ENCODE data around the gene PORCN.
A peak's percentile ranks its signal among the peaks of the same experiment; 100 is the strongest.

Gene PORCN

DNA sequence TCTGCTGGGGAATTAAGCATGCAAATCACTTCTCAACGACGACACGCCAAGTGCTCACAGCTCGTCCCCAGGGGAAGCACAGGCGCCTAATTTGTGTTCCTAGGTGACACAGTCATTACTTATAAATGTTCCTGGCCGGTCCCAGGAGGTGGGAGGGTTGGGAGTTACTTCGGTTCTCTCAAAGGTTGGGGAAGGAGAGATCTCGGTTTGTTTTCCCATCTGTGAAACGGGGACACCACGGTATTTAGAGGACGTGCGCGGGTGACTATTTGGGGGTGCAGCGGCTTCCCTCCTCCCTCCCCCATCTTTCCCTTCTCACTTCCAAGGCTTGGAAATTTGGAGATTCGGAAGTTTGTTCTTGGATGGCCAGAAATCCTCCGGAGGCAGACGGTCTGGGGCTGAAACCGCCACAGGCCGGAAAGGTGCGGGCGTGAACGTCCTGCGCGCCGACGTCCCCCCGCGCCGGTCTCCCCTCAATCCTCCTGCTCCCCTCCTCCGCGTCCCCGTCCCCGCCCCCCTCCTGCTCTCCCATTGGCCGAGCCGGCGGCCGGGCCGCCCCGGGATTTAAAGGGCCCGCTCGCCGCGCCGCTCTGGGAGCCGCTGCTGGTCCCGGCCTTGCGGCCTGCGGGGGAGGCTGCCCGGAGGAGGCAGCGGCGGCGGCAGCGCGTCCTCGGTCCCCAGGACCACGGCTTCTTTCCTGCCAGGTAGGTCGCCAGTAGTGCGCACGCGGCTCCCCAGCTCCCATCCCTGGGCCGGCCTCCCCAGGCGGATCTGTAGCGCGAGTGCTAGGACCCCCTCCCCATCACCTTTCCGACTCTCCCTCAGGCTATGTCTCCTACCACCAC lies at the start of gene PORCN:
TSS of gene PORCN (plus strand) at position 593 of the 845 bp plus-strand sequence. CDS start 829 bp downstream, outside the sequence.
- DNase-seq (ENCODE audit: low read depth): peak; percentile 40

DNA sequence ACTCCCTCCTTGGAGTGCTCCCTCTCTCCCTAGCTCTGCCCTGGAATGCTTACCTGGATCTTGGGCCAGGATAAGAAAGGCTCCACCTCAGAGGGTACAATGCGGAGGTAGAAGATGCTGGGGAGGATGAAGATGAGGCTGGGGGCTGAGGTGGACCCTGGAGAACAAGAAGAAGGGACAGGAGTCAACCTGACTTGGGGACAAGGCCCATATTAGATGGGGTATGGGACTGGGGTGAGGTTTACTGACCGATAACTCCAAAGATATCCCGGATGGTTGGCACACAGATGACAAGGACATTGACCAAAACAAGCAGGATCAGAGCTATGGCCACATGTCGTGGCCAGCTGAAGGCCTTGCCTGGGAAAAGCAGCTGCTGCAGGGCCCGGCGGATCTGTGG lies 49.3 kb upstream of the PORCN start:
- no peak for DNase-seq (ENCODE audit: low read depth)

DNA sequence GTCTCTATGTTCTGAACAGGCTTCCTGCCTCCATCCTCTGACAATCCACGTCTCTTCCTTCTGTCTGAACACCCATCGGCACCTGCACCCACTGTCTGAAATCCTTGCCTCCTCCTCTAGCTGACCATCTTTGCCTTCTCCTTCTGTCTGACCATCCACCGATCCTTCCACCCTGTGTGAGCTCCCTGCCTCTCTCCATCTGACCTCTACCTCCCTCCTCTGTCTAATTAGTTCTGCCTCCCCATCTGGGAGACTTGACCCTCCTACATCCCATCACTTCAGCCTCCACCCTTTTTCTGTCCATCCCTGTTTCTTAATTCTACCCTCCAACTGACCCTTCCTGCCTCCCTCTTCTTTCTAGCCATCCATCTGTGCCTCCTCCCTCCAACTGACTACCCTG lies 48.8 kb upstream of the PORCN start:
- DNase-seq (ENCODE audit: low read depth): no peak

DNA sequence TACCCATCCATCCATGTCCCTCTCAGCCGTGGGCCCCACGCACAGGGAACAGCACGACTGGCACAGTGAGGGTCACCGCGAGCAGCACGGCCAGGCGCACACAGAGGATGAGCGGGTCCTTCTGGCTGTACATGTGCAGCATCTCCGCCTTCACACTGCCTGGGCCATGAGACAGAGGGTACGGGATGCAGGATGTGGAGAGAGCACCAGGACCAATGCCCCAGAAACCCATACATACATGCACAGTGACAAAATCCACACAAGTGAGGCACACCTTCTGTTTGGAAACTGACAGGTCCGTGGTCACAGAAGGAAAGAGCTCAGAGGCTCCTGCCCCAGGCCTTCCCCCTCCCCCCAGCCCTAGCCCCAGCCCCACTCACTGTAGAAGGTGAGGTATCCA lies 48.2 kb upstream of the PORCN start:
- no peak for DNase-seq (ENCODE audit: low read depth)

DNA sequence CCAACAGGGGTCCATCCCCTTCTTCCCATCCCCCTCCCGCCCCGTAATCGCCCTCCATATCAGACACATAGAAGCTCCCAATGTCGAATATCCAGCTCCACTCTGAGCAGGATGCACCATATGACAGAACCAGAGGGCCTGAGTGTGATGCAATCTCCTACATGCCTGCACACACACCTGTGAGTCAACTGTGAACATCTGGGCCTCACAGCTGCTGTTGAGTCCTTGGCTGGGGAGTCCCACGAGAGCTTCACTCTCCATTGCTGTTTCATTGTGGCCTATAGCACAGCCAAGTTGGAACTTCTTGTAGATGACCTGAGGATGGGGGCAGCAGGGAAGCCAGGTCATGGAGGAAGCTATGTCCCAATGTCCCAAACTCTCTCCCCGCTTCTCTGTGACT lies 47.0 kb upstream of the PORCN start:
- DNase-seq (ENCODE audit: low read depth): peak; percentile 1

DNA sequence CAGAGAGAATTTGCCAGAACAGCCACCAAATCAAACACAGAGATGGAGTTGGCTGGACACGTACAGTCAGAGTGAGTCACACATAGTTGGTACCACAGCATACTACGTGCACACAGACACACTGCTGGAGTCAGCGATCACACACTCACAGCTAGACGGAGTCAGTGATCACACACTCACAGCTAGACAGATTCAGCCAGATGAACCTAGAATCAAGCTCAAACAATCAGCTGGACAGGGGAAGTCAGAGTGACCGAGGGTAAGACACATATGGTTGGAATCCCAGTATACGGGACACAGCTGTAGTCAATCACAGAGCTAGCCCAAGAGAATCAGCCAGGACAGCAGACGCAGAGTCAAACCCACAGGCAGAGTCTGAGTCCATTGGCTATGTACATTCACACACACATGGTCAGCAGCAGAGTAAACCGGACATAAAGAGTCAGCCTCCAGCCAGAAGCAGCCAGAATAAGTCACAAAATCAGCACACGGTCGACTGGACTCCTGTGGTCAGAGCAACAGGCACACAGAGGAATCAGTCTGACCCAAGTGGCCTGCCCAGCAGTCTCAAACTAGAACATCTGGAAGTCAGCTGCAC lies 43.4 kb upstream of the PORCN start:
- DNase-seq (ENCODE audit: low read depth): peak; percentile 75

DNA sequence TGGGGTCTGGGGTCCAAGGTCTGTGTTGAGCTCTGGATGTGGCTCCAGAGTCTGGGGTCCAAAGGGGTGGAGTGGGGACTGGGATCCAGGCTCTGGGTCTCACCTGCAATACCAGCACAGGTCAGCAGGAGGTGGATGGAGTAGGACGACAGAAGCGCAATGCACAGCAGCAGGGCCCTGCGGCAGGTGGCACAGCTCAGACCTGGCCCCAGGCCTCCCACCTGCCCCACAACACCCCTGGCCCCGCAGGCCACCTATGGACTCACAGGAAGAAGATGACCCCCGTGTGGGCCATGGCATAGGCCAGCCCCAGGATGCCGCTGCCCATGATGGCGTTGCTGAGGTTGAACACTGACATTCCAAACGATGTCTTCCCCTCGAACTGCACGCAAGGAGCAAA lies 42.1 kb upstream of the PORCN start:
- no peak for DNase-seq (ENCODE audit: low read depth)

DNA sequence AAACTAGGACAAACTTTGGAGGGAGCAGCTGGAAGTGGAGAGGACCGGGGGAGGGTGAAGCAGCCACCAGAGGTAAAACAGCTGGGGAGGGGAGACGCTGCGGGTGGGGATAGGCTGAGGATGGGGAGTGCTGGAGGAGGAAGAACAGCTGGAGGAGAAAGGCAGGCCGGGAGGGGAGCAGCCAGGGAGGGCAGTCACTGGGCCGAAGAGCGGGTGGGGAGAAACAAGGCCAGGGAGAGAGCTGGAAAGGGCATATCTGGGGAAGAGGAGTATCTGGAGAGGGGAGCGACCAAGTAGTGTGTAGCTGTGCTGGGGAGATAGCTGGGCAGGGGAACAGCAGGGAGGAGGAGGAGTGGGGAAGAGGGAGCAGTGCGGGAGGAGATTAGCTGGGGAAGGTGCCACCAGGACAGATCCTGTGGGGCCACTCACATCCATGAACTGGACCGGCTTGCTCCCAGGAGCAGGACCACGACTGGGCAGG lies 41.5 kb upstream of the PORCN start:
- DNase-seq (ENCODE audit: low read depth): no peak

DNA sequence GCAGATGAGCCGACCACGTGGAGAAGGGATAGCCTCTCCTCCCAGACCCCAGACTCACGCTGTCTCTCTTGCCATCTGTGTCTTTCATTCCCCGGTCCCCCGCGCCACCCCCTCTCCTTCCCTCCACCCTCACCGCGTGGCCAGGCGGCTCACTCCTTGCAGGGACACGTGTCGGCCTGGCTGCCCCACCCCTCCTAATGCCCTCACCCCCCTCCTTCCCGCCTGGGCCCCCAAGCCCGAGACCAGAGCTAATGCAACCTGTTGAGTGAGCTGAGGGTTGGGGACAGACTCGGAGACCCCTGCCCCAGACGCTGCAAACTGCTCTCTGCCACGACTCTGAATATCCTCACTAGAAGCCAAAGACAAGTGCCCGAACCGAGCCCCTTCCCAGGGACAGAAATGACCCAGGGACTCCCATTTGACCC lies 40.5 kb upstream of the PORCN start:
- DNase-seq (ENCODE audit: low read depth): no peak

DNA sequence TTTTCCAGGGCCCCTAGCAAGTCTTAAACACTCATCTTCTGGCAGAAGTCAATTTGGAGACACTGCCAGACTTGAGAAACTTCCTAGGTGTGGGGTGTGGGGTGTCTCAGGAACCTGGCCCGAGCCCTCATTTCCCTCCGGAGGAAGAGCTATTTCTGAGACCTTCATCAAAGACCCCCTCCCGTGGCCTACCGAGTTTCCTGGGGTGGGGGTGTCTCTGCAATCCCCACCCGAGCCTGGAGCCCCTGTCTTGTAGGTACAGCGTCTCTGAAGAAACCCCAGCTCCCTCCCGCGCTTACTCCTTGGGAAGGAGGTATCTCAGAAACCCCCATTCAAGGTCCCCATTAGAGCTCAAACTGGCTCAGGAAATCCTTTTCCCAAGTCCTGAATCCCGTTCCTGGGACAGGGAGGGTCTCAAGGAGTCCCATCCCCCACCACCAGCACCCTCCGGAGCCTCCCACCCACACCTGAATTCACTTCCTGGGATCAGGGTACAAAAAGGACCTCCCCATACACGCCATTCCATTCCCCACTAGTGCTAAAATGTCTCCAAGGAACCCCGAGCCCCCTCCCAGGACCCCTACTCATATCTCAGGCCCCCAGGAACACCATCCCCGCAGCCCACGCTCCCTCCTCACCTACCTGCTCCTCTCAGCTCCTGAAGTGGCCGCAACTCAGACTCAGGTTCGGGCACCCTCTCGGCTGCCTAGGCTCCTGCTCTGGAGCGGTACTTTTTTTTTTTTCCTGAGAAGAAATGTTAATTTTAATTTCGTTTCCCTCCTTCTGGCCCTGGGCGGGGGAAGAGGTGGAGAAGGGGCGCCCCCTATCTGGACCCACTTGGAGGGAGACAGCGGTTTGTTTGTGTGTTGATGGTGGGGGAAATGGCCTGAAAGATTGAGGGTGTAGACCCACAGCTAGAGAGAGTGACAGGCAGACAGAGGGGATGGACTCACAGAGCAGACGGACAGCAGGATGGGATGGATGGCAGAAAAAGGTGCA lies 39.8 kb upstream of the PORCN start:
- no peak for DNase-seq (ENCODE audit: low read depth)

DNA sequence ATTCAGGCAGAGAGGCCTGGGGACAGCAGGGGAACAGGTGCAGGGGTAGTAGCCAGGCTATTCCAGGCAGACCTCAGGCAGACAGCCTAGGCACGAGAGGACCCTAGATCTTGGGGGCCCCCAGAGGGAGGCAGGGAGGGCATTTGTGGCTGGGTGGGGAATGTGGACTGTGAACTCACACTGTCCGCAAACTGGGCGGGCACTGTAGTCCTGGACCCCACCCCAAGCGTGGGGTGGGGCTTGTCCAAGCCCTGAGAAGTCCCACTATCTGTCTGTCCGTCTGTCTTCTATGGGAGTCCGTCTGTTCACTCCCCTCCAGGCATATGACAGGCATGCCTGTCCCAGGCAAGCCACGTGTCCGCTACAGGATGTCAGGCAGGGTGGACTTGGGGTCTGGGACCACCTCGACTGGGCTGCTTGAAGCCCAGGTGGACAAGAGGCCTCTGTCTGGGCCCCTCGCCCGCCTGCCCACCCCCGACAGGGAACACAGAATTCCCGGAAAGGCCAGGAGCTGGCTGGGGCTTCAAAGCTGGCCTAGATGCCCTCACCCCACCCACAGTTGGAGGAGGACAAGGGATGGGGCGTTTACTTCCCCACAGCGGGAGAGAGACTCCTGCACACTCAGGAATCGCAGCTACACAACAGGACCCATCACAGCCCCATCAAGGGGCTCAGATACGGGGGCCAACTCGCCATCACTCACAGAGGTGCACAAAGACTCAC lies 38.5 kb upstream of the PORCN start, which contains the start of gene SLC38A5:
TSS of gene SLC38A5 (minus strand) at position 151 of the 723 bp plus-strand sequence. CDS start 2,336 bp downstream, outside the sequence.
- DNase-seq (ENCODE audit: low read depth): no peak

DNA sequence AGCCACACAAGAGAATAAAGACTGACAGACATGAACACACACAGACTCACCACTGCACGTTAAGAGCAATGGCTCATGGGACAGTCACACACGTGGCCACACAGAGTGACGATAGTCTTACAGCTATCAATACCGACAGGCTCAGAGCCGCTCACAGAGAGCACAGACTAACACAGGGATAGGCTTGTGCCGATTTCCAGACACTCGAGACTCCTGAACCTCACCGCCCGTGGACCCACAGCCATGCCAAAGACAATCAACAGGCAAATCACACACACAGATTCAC lies 38.0 kb upstream of the PORCN start:
- no peak for DNase-seq (ENCODE audit: low read depth)

DNA sequence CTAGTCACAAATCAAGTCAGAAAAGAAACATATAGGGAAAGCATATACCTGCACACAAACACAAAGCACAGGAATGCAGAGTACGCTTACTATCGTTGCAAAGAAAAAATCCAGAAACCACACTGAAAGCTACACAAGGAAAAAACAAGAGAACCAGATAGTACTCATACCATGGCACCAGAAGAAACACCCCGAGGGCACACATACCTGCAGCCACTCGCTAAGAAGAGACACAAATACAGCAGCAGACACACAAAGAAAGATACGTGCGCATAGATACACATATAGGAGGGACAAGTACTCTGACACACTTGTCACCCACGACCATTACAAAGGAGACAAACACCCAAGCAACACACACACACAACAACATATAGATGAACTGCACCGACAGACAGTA lies 37.3 kb upstream of the PORCN start:
- DNase-seq (ENCODE audit: low read depth): no peak

DNA sequence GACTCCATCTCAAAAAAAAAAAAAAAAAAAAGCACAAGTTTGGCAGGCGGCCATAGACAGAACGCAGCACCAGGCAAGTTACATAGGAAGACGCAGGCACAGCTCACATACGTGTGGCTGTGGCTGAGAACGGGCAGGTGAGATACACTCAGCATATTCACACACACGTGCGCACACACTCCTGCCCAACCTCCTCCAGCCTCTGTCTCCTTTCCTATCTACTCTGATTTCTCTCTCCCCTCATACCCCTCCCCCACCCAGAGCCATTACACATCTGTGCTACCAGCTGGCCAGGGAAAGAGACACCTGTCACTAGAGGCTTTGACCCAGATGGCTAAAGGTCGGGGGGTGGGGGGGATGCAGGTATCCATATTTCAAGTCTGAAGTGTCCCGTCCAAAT lies 36.6 kb upstream of the PORCN start:
- DNase-seq (ENCODE audit: low read depth): no peak

DNA sequence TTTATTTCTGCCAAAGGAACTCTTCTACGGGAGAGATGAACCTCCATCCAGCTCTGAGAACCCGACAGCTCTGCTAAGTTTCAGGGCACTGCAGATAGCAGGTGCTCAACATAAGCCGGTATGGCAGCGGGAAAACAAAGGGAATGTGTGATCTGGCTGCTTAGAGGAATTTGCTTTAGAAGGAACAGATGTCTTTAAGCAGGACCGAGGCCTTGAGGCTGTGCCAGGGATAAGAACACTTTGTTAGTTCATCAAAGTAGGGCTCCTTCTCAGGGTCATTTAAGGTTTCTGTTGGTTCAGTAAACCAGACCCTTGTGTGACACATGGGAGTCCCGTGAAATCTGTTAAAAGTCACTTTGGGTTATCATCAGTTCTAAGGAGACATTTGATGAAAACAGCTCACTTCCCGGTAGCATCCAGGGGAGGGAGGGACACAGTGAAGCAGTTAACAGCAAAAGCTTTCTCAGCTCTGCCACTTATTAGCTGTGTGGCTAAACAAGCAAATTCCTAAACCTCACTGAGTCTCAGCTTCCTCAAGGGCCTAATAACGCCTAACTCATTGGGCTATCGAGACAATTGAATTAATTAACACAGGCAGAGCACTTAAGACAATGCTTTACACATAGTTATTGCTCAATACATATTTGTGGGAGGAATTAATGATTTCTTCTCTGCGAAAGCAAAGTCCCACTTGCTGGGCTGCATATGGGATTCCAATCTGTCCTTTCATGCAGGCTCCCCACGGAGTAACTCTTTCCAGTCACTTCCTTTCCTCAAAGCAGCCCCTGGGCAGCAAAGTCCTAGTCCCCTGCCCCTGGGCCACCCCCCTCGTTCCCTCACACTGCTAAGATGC lies 35.7 kb upstream of the PORCN start:
- DNase-seq (ENCODE audit: low read depth): no peak

DNA sequence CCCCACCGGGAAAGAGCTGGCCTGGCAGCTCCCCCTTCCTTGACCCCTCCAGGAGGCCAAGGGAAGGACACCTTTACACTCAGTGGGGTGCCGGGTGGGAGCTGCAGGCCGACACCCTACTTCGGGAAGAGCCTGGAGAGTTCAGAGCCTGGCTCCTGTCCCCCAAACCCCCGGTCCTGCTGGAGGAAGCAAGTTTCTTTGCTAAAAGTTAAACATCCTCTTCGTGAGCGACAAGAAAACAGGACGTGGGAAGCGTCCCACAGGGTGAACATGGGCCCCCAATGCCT lies 35.1 kb upstream of the PORCN start:
- DNase-seq (ENCODE audit: low read depth): no peak

DNA sequence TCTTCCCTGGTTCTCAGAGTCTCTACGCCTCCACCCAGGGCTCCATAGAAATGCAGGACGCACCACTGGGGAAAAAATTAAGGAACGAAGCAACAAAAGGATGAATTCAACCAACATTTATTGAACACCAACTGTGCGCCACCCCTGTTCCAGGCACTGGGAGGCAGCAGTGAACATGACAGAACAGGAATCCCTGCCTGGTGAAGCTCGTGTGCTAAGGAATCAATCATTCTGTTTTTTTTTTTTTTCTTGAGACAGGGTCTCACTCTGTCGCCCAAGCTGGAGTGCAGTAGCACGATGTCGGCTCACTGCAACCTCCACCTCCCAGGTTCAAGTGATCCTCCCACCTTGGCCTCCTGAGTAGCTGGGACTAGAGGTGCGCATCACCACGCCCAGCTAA lies 34.7 kb upstream of the PORCN start:
- no peak for DNase-seq (ENCODE audit: low read depth)

DNA sequence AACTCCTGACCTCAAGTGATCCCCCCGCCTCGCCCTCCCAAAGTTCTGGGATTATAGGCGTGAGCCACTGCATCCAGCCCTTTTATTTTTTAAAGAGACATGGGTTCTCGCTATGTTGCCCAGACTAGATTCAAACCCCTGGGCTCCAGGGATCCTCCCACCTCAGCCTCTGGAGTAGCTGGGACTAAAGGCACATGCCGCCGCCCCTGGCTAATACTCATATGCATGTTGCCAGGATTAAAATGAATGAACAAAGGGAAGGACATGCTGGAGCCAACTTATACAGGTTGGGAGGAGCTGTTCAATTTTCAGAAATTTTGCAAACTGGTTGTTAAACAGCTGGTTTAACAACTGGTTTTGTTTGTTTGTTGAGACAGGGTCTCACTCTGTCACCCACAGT lies 34.2 kb upstream of the PORCN start:
- no peak for DNase-seq (ENCODE audit: low read depth)

DNA sequence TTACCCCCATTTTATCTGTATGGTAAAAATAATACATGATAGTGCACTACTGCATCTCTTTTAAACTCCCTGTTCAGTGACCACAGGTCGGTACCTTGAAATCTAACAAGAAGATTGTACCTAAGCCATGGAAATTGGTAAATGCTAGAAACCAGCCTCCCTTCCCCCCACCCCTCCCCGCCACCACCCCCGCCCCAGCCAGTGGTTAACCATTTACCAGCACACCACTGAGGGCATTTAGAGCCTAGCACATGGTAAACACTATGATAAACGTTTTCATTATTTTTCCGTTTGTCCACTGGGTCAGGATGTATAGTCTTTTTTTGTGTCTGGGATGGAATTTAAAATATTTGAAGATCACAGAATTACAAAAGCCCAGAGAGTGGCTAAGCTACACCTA lies 33.5 kb upstream of the PORCN start:
- no peak for DNase-seq (ENCODE audit: low read depth)

DNA sequence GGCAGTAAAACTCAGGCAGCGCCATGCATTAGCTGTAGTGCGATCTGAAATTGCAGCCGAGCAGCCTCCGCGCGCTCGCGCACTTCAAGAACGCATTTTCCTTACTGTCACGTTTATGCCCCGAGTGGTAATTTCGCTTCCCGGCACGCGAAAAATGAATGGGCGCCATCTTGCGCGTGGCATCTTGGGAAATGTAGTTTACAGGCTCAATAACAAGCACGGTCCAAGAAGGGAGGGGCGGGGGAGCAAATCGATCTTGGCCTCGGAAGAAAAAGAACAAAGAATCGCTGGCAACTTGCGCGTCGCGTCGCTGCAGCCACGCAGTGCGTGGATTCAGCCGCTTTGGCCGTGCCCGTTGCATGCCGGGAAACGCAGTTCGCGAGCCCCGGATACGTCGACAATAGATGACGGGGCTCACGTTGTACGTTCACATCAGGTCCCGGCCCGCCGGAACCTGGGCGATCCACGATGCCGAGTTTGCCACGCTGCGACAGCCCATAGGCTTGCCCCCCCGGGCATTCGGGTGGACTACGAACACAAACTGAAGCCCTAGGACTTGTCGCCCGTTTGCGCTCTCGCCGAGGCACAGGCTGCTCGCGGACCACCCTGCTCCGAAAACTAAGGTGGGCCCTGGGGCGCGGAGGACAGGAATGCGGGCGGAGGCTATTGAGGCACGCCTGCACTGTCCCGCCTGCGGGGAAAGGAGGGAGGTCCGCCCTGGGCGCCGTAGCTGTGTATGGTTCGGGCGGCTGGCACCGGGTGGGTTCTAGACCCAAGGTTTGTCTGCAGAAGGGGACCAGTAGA lies 32.8 kb upstream of the PORCN start, which contains the start of gene FTSJ1:
TSS of gene FTSJ1 (plus strand) at position 426 of the 804 bp plus-strand sequence. CDS start 1,849 bp downstream, outside the sequence.
- DNase-seq (ENCODE audit: low read depth): peak; percentile 92

Data from amniotic epithelial cell (primary cell).